ENCODE data around the gene UBE2E1.

DNA sequence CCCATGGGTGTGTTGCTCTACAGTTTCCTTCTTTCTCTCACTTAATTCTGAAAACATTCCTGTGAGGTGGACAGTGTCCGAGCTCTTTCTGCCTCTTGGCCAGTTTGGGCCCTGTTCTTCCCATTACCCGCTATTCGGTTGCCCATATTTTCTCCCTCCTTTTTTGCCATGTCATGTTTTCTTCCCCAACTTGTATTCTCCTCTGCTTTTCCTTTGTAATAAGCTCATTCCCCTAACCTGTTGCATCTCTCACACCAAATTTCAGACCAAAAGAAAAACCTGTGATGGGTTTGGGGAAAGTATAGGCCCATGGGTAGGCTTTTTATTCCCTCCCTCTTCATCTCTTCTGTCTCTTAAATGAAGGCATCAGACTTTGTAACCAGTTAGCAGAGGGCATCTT, 80.6 kb downstream of the UBE2E1 start:
- TF ChIP-seq, protein P1, sequence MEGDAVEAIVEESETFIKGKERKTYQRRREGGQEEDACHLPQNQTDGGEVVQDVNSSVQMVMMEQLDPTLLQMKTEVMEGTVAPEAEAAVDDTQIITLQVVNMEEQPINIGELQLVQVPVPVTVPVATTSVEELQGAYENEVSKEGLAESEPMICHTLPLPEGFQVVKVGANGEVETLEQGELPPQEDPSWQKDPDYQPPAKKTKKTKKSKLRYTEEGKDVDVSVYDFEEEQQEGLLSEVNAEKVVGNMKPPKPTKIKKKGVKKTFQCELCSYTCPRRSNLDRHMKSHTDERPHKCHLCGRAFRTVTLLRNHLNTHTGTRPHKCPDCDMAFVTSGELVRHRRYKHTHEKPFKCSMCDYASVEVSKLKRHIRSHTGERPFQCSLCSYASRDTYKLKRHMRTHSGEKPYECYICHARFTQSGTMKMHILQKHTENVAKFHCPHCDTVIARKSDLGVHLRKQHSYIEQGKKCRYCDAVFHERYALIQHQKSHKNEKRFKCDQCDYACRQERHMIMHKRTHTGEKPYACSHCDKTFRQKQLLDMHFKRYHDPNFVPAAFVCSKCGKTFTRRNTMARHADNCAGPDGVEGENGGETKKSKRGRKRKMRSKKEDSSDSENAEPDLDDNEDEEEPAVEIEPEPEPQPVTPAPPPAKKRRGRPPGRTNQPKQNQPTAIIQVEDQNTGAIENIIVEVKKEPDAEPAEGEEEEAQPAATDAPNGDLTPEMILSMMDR (IDR thresholded peaks at IDR 0.05), result no peak
- TF ChIP-seq POLR2A (IDR thresholded peaks at IDR 0.05), result no peak
